Measurements from ENCODE around the gene SPRR5. TPM values are rescaled to one million over a fixed set of nuclear protein-coding genes. Genes with fewer than 3 reads are reported as not detected.

Gene SPRR5
- total and polyA plus RNA-seq, 9 of the 15 experiments (the other 6 are each of a cell fraction or from before 2014, with no cell fraction given) = not detected

DNA sequence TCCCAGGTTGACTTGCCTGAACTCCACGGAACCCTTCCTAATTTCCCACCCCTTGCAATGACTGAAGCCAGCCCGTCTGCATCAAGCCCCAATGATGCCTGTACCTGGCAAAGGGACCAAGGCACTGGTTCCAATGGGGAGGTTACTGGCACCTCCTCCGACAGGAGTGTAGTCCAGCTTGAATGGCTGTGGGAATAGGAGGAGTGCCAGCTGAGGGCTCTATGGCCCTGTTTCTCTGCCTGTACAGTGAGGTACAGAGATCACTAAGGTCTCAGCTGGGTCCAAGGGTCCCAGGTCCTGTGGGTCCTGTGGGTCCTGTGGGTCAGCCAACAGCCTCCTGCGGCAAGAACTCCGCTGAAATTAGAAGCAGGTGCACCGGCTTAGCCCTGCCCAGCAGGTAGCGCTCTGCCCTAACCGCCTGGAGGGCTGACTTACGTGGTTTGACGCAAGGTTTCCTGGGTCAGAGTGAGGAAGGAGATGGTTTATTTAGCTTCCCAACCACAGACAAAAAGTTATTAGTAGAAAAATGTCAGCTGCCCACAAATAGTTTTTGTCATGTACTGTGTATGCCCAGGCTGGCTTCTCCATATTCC, 13.5 kb downstream of the SPRR5 start (continued):
- TF ChIP-seq, protein P1, sequence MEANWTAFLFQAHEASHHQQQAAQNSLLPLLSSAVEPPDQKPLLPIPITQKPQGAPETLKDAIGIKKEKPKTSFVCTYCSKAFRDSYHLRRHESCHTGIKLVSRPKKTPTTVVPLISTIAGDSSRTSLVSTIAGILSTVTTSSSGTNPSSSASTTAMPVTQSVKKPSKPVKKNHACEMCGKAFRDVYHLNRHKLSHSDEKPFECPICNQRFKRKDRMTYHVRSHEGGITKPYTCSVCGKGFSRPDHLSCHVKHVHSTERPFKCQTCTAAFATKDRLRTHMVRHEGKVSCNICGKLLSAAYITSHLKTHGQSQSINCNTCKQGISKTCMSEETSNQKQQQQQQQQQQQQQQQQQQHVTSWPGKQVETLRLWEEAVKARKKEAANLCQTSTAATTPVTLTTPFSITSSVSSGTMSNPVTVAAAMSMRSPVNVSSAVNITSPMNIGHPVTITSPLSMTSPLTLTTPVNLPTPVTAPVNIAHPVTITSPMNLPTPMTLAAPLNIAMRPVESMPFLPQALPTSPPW (CRISPR knock-in tag; IDR thresholded peaks at IDR 0.05) = no peak
- TF ChIP-seq CBFA2T3 (IDR thresholded peaks at IDR 0.05) (no peak), CREM (IDR thresholded peaks at IDR 0.05; ENCODE audit: low read depth) (0 out of 2 replicates have a peak, but pooled peaks have one; percentile 30), RAD21 (CRISPR knock-in tag; conservative IDR thresholded peaks at IDR 0.05 in 1 of 2, IDR thresholded peaks at IDR 0.05 in 1 of 2) (peak; percentile 68 to 82)
- TF ChIP-seq, protein P2, sequence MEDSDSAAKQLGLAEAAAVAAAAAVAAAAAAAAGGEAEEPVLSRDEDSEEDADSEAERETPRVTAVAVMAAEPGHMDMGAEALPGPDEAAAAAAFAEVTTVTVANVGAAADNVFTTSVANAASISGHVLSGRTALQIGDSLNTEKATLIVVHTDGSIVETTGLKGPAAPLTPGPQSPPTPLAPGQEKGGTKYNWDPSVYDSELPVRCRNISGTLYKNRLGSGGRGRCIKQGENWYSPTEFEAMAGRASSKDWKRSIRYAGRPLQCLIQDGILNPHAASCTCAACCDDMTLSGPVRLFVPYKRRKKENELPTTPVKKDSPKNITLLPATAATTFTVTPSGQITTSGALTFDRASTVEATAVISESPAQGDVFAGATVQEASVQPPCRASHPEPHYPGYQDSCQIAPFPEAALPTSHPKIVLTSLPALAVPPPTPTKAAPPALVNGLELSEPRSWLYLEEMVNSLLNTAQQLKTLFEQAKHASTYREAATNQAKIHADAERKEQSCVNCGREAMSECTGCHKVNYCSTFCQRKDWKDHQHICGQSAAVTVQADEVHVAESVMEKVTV (CRISPR knock-in tag; IDR thresholded peaks at IDR 0.05) = peak; percentile 68
- TF ChIP-seq, protein P3, sequence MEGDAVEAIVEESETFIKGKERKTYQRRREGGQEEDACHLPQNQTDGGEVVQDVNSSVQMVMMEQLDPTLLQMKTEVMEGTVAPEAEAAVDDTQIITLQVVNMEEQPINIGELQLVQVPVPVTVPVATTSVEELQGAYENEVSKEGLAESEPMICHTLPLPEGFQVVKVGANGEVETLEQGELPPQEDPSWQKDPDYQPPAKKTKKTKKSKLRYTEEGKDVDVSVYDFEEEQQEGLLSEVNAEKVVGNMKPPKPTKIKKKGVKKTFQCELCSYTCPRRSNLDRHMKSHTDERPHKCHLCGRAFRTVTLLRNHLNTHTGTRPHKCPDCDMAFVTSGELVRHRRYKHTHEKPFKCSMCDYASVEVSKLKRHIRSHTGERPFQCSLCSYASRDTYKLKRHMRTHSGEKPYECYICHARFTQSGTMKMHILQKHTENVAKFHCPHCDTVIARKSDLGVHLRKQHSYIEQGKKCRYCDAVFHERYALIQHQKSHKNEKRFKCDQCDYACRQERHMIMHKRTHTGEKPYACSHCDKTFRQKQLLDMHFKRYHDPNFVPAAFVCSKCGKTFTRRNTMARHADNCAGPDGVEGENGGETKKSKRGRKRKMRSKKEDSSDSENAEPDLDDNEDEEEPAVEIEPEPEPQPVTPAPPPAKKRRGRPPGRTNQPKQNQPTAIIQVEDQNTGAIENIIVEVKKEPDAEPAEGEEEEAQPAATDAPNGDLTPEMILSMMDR (IDR thresholded peaks at IDR 0.05 in 2 of 3, conservative IDR thresholded peaks at IDR 0.05 in 1 of 3; ENCODE audit: insufficient read depth in 2 of 3, low read depth in 1 of 3, low read length in 3 of 3) = peak; percentile 68 to 75 (median 70)

Data from K562 (cell line).